ENCODE measurements around the gene C14orf119.

Gene C14orf119

GRCh38 chr14:23078692-23079116 is 16.6 kb upstream of the C14orf119 start:
- no peaks in the 10 kb centered on the region for H3K9me3 ChIP-seq (ENCODE audit: insufficient read depth, low read depth, low read length)
- no peak overlapping the region for H3K4me3 ChIP-seq (ENCODE audit: low read length)
- peaks cover 99% of the 10 kb centered on the region for H3K36me3 ChIP-seq (ENCODE audit: insufficient read depth, low read depth, low read length)
- no peak overlapping the region for H3K9ac ChIP-seq (ENCODE audit: low read depth, low read length)
- H3K27ac ChIP-seq (ENCODE audit: low read length): no peak overlapping the region
- no peaks in the 10 kb centered on the region for H3K27me3 ChIP-seq (ENCODE audit: insufficient read depth, low read length)
- no peaks in the 10 kb centered on the region; the same call in 1 of the 2 replicates for H3K4me1 ChIP-seq (ENCODE audit: insufficient read depth, low read length)

GRCh38 chr14:23079716-23080115 is 15.6 kb upstream of the C14orf119 start:
- H3K9ac ChIP-seq (ENCODE audit: low read depth, low read length): no peak overlapping the region
- peaks cover 99% of the 10 kb centered on the region for H3K36me3 ChIP-seq (ENCODE audit: insufficient read depth, low read depth, low read length)
- H3K27me3 ChIP-seq (ENCODE audit: insufficient read depth, low read length): no peaks in the 10 kb centered on the region
- no peaks in the 10 kb centered on the region; the same call in 1 of the 2 replicates for H3K4me1 ChIP-seq (ENCODE audit: insufficient read depth, low read length)
- no peak overlapping the region for H3K4me3 ChIP-seq (ENCODE audit: low read length)
- H3K27ac ChIP-seq (ENCODE audit: low read length): no peak overlapping the region
- H3K9me3 ChIP-seq (ENCODE audit: insufficient read depth, low read depth, low read length): no peaks in the 10 kb centered on the region

- Histone ChIP-seq H3K27me3 (ENCODE audit: insufficient read depth, low read length) (no peaks in the 10 kb centered on the region), H3K36me3 (ENCODE audit: insufficient read depth, low read depth, low read length) (peaks cover 99% of the 10 kb centered on the region), H3K4me1 (ENCODE audit: insufficient read depth, low read length) (no peaks in the 10 kb centered on the region; the same call in 1 of the 2 replicates), H3K9me3 (ENCODE audit: insufficient read depth, low read depth, low read length) (no peaks in the 10 kb centered on the region), H3K4me3 (ENCODE audit: low read length) (no peak overlapping the region), H3K9ac (ENCODE audit: low read depth, low read length) (no peak overlapping the region), H3K27ac (ENCODE audit: low read length) (no peak overlapping the region)
Observed at GRCh38 chr14:23080474-23080873, 14.8 kb upstream of the C14orf119 start.

GRCh38 chr14:23085458-23085857 is 9.8 kb upstream of the C14orf119 start:
- H3K4me3 ChIP-seq (ENCODE audit: low read length): no peak overlapping the region
- H3K4me1 ChIP-seq (ENCODE audit: insufficient read depth, low read length): no peaks in the 10 kb centered on the region
- no peaks in the 10 kb centered on the region for H3K9me3 ChIP-seq (ENCODE audit: insufficient read depth, low read depth, low read length)
- H3K36me3 ChIP-seq (ENCODE audit: insufficient read depth, low read depth, low read length): peaks cover 99% of the 10 kb centered on the region
- no peak overlapping the region for H3K9ac ChIP-seq (ENCODE audit: low read depth, low read length)
- no peak overlapping the region for H3K27ac ChIP-seq (ENCODE audit: low read length)
- H3K27me3 ChIP-seq (ENCODE audit: insufficient read depth, low read length): no peaks in the 10 kb centered on the region

GRCh38 chr14:23086565-23086964 is 8.7 kb upstream of the C14orf119 start:
- Histone ChIP-seq H3K9ac (ENCODE audit: low read depth, low read length) (no peak overlapping the region), H3K9me3 (ENCODE audit: insufficient read depth, low read depth, low read length) (no peaks in the 10 kb centered on the region), H3K4me3 (ENCODE audit: low read length) (no peak overlapping the region), H3K4me1 (ENCODE audit: insufficient read depth, low read length) (no peaks in the 10 kb centered on the region), H3K27me3 (ENCODE audit: insufficient read depth, low read length) (no peaks in the 10 kb centered on the region), H3K27ac (ENCODE audit: low read length) (no peak overlapping the region), H3K36me3 (ENCODE audit: insufficient read depth, low read depth, low read length) (peaks cover 99% of the 10 kb centered on the region)

- Histone ChIP-seq H3K9ac (ENCODE audit: low read depth, low read length) (no peak overlapping the region), H3K4me1 (ENCODE audit: insufficient read depth, low read length) (no peaks in the 10 kb centered on the region), H3K27me3 (ENCODE audit: insufficient read depth, low read length) (no peaks in the 10 kb centered on the region), H3K27ac (ENCODE audit: low read length) (no peak overlapping the region), H3K4me3 (ENCODE audit: low read length) (no peak overlapping the region), H3K9me3 (ENCODE audit: insufficient read depth, low read depth, low read length) (no peaks in the 10 kb centered on the region), H3K36me3 (ENCODE audit: insufficient read depth, low read depth, low read length) (peaks cover 89% of the 10 kb centered on the region)
Observed at GRCh38 chr14:23089498-23090253, 5.6 kb upstream of the C14orf119 start.

- H3K9me3 ChIP-seq (ENCODE audit: insufficient read depth, low read depth, low read length): no peaks in the 10 kb centered on the region
- H3K9ac ChIP-seq (ENCODE audit: low read depth, low read length): no peak overlapping the region
- no peaks in the 10 kb centered on the region for H3K4me1 ChIP-seq (ENCODE audit: insufficient read depth, low read length)
- H3K36me3 ChIP-seq (ENCODE audit: insufficient read depth, low read depth, low read length): peaks cover 83% of the 10 kb centered on the region
- H3K27ac ChIP-seq (ENCODE audit: low read length): no peak overlapping the region
- H3K4me3 ChIP-seq (ENCODE audit: low read length): no peak overlapping the region
- no peaks in the 10 kb centered on the region for H3K27me3 ChIP-seq (ENCODE audit: insufficient read depth, low read length)
Observed at GRCh38 chr14:23090254-23090636, 5.1 kb upstream of the C14orf119 start.

GRCh38 chr14:23091294-23092225 is 3.7 kb upstream of the C14orf119 start:
- no peaks in the 10 kb centered on the region for H3K4me1 ChIP-seq (ENCODE audit: insufficient read depth, low read length)
- H3K9ac ChIP-seq (ENCODE audit: low read depth, low read length): no peak overlapping the region
- H3K36me3 ChIP-seq (ENCODE audit: insufficient read depth, low read depth, low read length): peaks cover 70% of the 10 kb centered on the region
- no peaks in the 10 kb centered on the region for H3K9me3 ChIP-seq (ENCODE audit: insufficient read depth, low read depth, low read length)
- H3K4me3 ChIP-seq (ENCODE audit: low read length): no peak overlapping the region
- H3K27ac ChIP-seq (ENCODE audit: low read length): no peak overlapping the region
- H3K27me3 ChIP-seq (ENCODE audit: insufficient read depth, low read length): no peaks in the 10 kb centered on the region

- peaks cover 67% of the 10 kb centered on the region for H3K36me3 ChIP-seq (ENCODE audit: insufficient read depth, low read depth, low read length)
- no peak overlapping the region for H3K27ac ChIP-seq (ENCODE audit: low read length)
- no peaks in the 10 kb centered on the region for H3K9me3 ChIP-seq (ENCODE audit: insufficient read depth, low read depth, low read length)
- H3K27me3 ChIP-seq (ENCODE audit: insufficient read depth, low read length): no peaks in the 10 kb centered on the region
- no peak overlapping the region for H3K9ac ChIP-seq (ENCODE audit: low read depth, low read length)
- peak overlapping the region; percentile 92; the same call in 1 of the 2 replicates for H3K4me3 ChIP-seq (ENCODE audit: low read length)
- peaks cover 6% of the 10 kb centered on the region; the same call in 1 of the 2 replicates for H3K4me1 ChIP-seq (ENCODE audit: insufficient read depth, low read length)
Observed at GRCh38 chr14:23093104-23093503, 2.2 kb upstream of the C14orf119 start.

GRCh38 chr14:23093526-23093925 is 1.8 kb upstream of the C14orf119 start:
- Histone ChIP-seq H3K4me1 (ENCODE audit: insufficient read depth, low read length) (peaks cover 6% of the 10 kb centered on the region; the same call in 1 of the 2 replicates), H3K27me3 (ENCODE audit: insufficient read depth, low read length) (no peaks in the 10 kb centered on the region), H3K9ac (ENCODE audit: low read depth, low read length) (peak overlapping the region; percentile 99; the same call in 1 of the 2 replicates), H3K4me3 (ENCODE audit: low read length) (peak overlapping the region; percentile 92), H3K36me3 (ENCODE audit: insufficient read depth, low read depth, low read length) (peaks cover 67% of the 10 kb centered on the region), H3K9me3 (ENCODE audit: insufficient read depth, low read depth, low read length) (no peaks in the 10 kb centered on the region), H3K27ac (ENCODE audit: low read length) (no peak overlapping the region)

- Histone ChIP-seq H3K9ac (ENCODE audit: low read depth, low read length) (peak overlapping the region; percentile 99), H3K27me3 (ENCODE audit: insufficient read depth, low read length) (no peaks in the 10 kb centered on the region), H3K4me3 (ENCODE audit: low read length) (peak overlapping the region; percentile 92), H3K4me1 (ENCODE audit: insufficient read depth, low read length) (peaks cover 6% of the 10 kb centered on the region; the same call in 1 of the 2 replicates), H3K36me3 (ENCODE audit: insufficient read depth, low read depth, low read length) (peaks cover 67% of the 10 kb centered on the region), H3K9me3 (ENCODE audit: insufficient read depth, low read depth, low read length) (no peaks in the 10 kb centered on the region), H3K27ac (ENCODE audit: low read length) (peak overlapping the region; percentile 97)
Observed at GRCh38 chr14:23093991-23094665, 1.2 kb upstream of the C14orf119 start.
